Heart left ventricle (tissue), 16 donors: ENCODE data around the gene PCGF3. TPM values are rescaled to one million over a fixed set of nuclear protein-coding genes. Genes with fewer than 3 reads are reported as not detected.
A peak's percentile ranks its signal among the peaks of the same experiment; 100 is the strongest.
"Not testable (repeated sequence)": the region's sequence is repeated elsewhere in the genome, so short reads cannot be mapped to it uniquely, and the experiment has no call there.

ENCODE experiments used
- ATAC-seq, 4 donors: fragments of 200-7000 bp; cut with Tn5 transposase; one replicate each; pipeline ENCODE4 v1.9.1; 2020 to 2022; ENCODE audit warnings: moderate library complexity in 4 of 4, mild to moderate bottlenecking in 3 of 4, moderate number of reproducible peaks in 1 of 4
- DNase-seq, 5 donors: peaks; one replicate each; pipeline ENCODE4 v3.0.0-alpha.2; 2020
- H3K27ac ChIP-seq, 12 donors: fragments of 200-600 bp; sonication (generic) in 4 of 12; one replicate each; pipeline versions ENCODE4 v1.5.0 to v1.8.0; 2016 to 2022; ENCODE audit warnings: mild to moderate bottlenecking in 2 of 12
- H3K27me3 ChIP-seq, 9 donors: fragments of 200-600 bp; sonication (generic) in 2 of 9; one replicate each; pipeline versions ENCODE4 v1.5.1 to v1.8.0; 2016 to 2022; ENCODE audit warnings: mild to moderate bottlenecking in 3 of 9
- H3K36me3 ChIP-seq, 9 donors: fragments of 200-600 bp; sonication (generic) in 2 of 9; one replicate each; pipeline versions ENCODE4 v1.5.0 to v1.8.0; 2018 to 2022; ENCODE audit warnings: mild to moderate bottlenecking in 2 of 9
- H3K4me1 ChIP-seq, 12 donors: fragments of 200-600 bp; sonication (generic) in 4 of 12; one replicate each; pipeline versions ENCODE4 v1.5.0 to v1.8.0; 2016 to 2022; ENCODE audit warnings: mild to moderate bottlenecking in 3 of 12
- H3K4me3 ChIP-seq, 12 donors: fragments of 200-600 bp; sonication (generic) in 4 of 12; one replicate each; pipeline versions ENCODE4 v1.5.0 to v1.8.0; 2017 to 2022; ENCODE audit warnings: mild to moderate bottlenecking in 9 of 12, moderate library complexity in 4 of 12
- H3K9me3 ChIP-seq, 12 donors: fragments of 200-600 bp; sonication (generic) in 4 of 12; one replicate each; pipeline versions ENCODE4 v1.5.0 to v1.8.0; 2016 to 2022; ENCODE audit warnings: mild to moderate bottlenecking in 1 of 12
- CTCF ChIP-seq, 12 donors: fragments of 200-600 bp; sonication (generic) in 4 of 12; IDR thresholded peaks; one replicate each; pipeline versions ENCODE4 v1.5.0 to v1.8.0; 2018 to 2022; ENCODE audit warnings: antibody characterized with exemption in 12 of 12, mild to moderate bottlenecking in 5 of 12
- POLR2A ChIP-seq, 2 donors: fragments of 450-650 bp; IDR thresholded peaks; one replicate each; pipeline ENCODE4 v1.6.1; 2017; ENCODE audit warnings: antibody characterized with exemption in 2 of 2, mild to moderate bottlenecking in 2 of 2, moderate library complexity in 2 of 2
- WGBS, 4 donors: extraction: QIAGEN DNeasy Blood & Tissue Kit in 2 of 4; methylation state at CpG; one replicate each; pipeline versions ENCODE4 v1.1.5 to v1.1.7; 2013 to 2018; 5-methylcytosine and 5-hydroxymethylcytosine counted together
- intact Hi-C, 10 donors: fragments of 100-400 bp; cut with DNase I; formaldehyde crosslinking; loops; one replicate each; pipeline versions ENCODE4 v1.11.1 to v1.14.2; 2022
- polyA plus RNA-seq, 2 donors: library from polyadenylated mRNA; stranded (reverse); fragments of 200-250 nt; gene quantifications; one replicate each; pipeline ENCODE4 v1.2.3, GENCODE V29; 2013
- total RNA-seq, 9 donors: library from RNA; depleted of rRNA in 2 of 9; stranded (reverse); fragments of >200 nt in 2 of 9; fragmentation: NEBNext Ultra II Directional in 3 of 9; extraction: Animal tissue kit (Norgen Biotek cat#: 25700) in 3 of 9; gene quantifications; one replicate each; pipeline versions ENCODE4 v1.1.0 to v1.2.4, GENCODE V29; 2016 to 2023
- donor health status: ischemic (EF 13 %, LVEDD 7.1; RV severe dilation, severe dysfunction).
- donor health status: healthy with polysubstance abuse.
- donor health status: DM: no; HTN: yes; CAD: no.
- donor health status: DM: no; HTN: no; CAD: no.
- donor health status: ischemic (EF 25% LVEDD 6.9; RV normal size, moderate dysfunction).
- donor health status: ischemic (EF 25% LVEDD 5.7; RV mildly dilated, moderate dysfunction).
- donor health status: healthy.
- donor health status: DM: yes; HTN: yes; CAD: no.
- donor health status: ischemic (EF 35%, LVEDD 5.7; RV mildly dilated, moderate dysfunction).
- donor health status: nonischemic (EF 11% LVEDD 7.7; RV severe dilation, severe dysfunction).
- donor health status: DM: yes; HTN: yes; CAD: no.
- donor health status: PGD.
- donor health status: ischemic (EF 29% LVEDD 5.4; RV normal size, mild dysfunction).
- donor health status: nonischemic (EF 23%, LVEDD 6.1; RV moderate dilation, normal function).

PCGF3 gene
- total and polyA plus RNA-seq, 11 donors, result 16.2 to 45.7 (median 22.5) TPM

- intact Hi-C loops, result no loop called here
- H3K9me3 ChIP-seq, result no peaks in the 10 kb centered on the region
- no peaks in the 10 kb centered on the region for H3K36me3 ChIP-seq
- no peak for TF ChIP-seq POLR2A (IDR thresholded peaks at IDR 0.05)
- TF ChIP-seq CTCF (IDR thresholded peaks at IDR 0.05), result no peak
- ATAC-seq (no peak), DNase-seq (peak in 1 of 5 donors; percentile 18)
- H3K27ac ChIP-seq, result no peak overlapping the region
- H3K27me3 ChIP-seq, result no peaks in the 10 kb centered on the region
- H3K4me3 ChIP-seq, result no peak overlapping the region
- H3K4me1 ChIP-seq, result peaks cover 5 to 30% (median 15%) of the 10 kb centered on the region in 12 donors
- WGBS, 4 donors, result 78 to 90% (median 85%) methylated on average over 6 to 10 of the region's 10 CpGs
These were observed 2.1 kb upstream of the PCGF3 start for GRCh38 chr4:703336-704197.

- peaks cover 5 to 30% (median 17%) of the 10 kb centered on the region in 12 donors for H3K4me1 ChIP-seq
- WGBS, 4 donors, result 92 to 95% (median 94%) methylated on average over 46 of the region's 46 CpGs
- intact Hi-C loops, result no loop called here
- no peaks in the 10 kb centered on the region for H3K36me3 ChIP-seq
- no peaks in the 10 kb centered on the region for H3K9me3 ChIP-seq
- no peak overlapping the region for H3K27ac ChIP-seq
- no peak overlapping the region for H3K4me3 ChIP-seq
- TF ChIP-seq POLR2A (IDR thresholded peaks at IDR 0.05) (no peak), CTCF (IDR thresholded peaks at IDR 0.05) (no peak)
- peak in 1 of 5 donors; percentile 33 for DNase-seq
- ATAC-seq, result no peak
- no peaks in the 10 kb centered on the region for H3K27me3 ChIP-seq
These were observed 1.3 kb upstream of the PCGF3 start for GRCh38 chr4:704198-704891.

- peak overlapping the region in 11 of 12 donors; percentile 66 to 99 (median 86) for H3K4me3 ChIP-seq
- no peaks in the 10 kb centered on the region for H3K9me3 ChIP-seq
- TF ChIP-seq POLR2A (IDR thresholded peaks at IDR 0.05), result no peak
- no peak for TF ChIP-seq CTCF (IDR thresholded peaks at IDR 0.05)
- H3K27ac ChIP-seq, result peak overlapping the region in 1 of 12 donors; percentile 87
- ATAC-seq (no peak), DNase-seq (no peak)
- H3K4me1 ChIP-seq, result peaks cover 5 to 36% (median 19%) of the 10 kb centered on the region in 12 donors
- H3K27me3 ChIP-seq, result no peaks in the 10 kb centered on the region
- 89 to 100% (median 95%) methylated on average over 1 of the region's 1 CpG for WGBS, 4 donors
- no peaks in the 10 kb centered on the region for H3K36me3 ChIP-seq
- intact Hi-C loops, result loop anchor here in 1 of 10 donors (1.0 kb wide), 1 partner anchor 31 kb away; the partner anchor contains the start of genes ATP5ME and MYL5
These were observed 708 bp upstream of the PCGF3 start for GRCh38 chr4:704971-705277.

- intact Hi-C loops, H3K36me3 ChIP-seq, H3K27me3 ChIP-seq, H3K9me3 ChIP-seq, DNase-seq, ATAC-seq: not testable (repeated sequence)
- Histone ChIP-seq H3K4me1 (peaks cover 5 to 36% (median 19%) of the 10 kb centered on the region in 12 donors), H3K27ac (peak overlapping the region; percentile 28 to 97 (median 84)), H3K4me3 (peak overlapping the region; percentile 66 to 99 (median 90))
- WGBS, 4 donors, result 3 to 7% (median 3%) methylated on average over 10 to 21 of the region's 21 CpGs
These were observed 526 bp downstream of the PCGF3 start for GRCh38 chr4:706083-706633.
